Cardiac muscle cell (in vitro differentiated cells and primary cell): ENCODE results near the gene MKRN2. TPM values are rescaled to one million over a fixed set of nuclear protein-coding genes. Genes with fewer than 3 reads are reported as not detected.

Experiments
- DNase-seq, 2 donors: peaks; one replicate each; pipeline versions ENCODE4 v3.0.0 to v3.0.0-alpha.2; 2010 to 2017; ENCODE audit warnings: low read depth in 1 of 2, low spot score in 1 of 2
- H3K27ac ChIP-seq: fragments of 200-600 bp; sonication (generic); 2 replicates; pipeline ENCODE4 v1.5.1; 2016
- H3K27me3 ChIP-seq: fragments of 200-600 bp; sonication (generic); 2 replicates; pipeline ENCODE4 v1.6.0; 2016; ENCODE audit warnings: control low read depth
- H3K36me3 ChIP-seq: fragments of 200-600 bp; sonication (generic); 2 replicates; pipeline ENCODE4 v1.5.1; 2016; ENCODE audit warnings: control low read depth
- H3K4me1 ChIP-seq: fragments of 200-600 bp; sonication (generic); 2 replicates; pipeline ENCODE4 v1.8.1; 2017; ENCODE audit warnings: low read depth, mild to moderate bottlenecking, mixed run types
- H3K4me3 ChIP-seq: fragments of 200-600 bp; sonication (generic); 2 replicates; pipeline ENCODE4 v1.5.1; 2016; ENCODE audit warnings: mild to moderate bottlenecking
- H3K9me3 ChIP-seq: fragments of 200-600 bp; sonication (generic); 2 replicates; pipeline ENCODE4 v1.5.1; 2017; ENCODE audit warnings: low read depth, mild to moderate bottlenecking, control low read depth
- polyA plus RNA-seq: library from polyadenylated mRNA; unstranded; fragments of >200 nt; fragmentation: Nextera tagmentation; extraction: Ambion mirVana; gene quantifications from 2 replicates; pipeline ENCODE4 v1.2.1, GENCODE V29; 2016
- total RNA-seq: library from RNA; depleted of rRNA; stranded (reverse); fragments of >200 nt; gene quantifications from 2 replicates; pipeline ENCODE4 v1.2.3, GENCODE V29; 2016
- TF ChIP-seq, protein P1 (sequence below): IDR thresholded peaks from 2 replicates; pipeline ENCODE4 v1.5.1; 2012; ENCODE audit warnings: low read depth, mild to moderate bottlenecking, low read length

MKRN2 gene
- total and polyA plus RNA-seq, 2 experiments from 2014 or later, result 44.7 to 51.5 TPM

- no peaks in the 10 kb centered on the region for H3K9me3 ChIP-seq
- TF ChIP-seq, protein P1, sequence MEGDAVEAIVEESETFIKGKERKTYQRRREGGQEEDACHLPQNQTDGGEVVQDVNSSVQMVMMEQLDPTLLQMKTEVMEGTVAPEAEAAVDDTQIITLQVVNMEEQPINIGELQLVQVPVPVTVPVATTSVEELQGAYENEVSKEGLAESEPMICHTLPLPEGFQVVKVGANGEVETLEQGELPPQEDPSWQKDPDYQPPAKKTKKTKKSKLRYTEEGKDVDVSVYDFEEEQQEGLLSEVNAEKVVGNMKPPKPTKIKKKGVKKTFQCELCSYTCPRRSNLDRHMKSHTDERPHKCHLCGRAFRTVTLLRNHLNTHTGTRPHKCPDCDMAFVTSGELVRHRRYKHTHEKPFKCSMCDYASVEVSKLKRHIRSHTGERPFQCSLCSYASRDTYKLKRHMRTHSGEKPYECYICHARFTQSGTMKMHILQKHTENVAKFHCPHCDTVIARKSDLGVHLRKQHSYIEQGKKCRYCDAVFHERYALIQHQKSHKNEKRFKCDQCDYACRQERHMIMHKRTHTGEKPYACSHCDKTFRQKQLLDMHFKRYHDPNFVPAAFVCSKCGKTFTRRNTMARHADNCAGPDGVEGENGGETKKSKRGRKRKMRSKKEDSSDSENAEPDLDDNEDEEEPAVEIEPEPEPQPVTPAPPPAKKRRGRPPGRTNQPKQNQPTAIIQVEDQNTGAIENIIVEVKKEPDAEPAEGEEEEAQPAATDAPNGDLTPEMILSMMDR, result no peak
- no peaks in the 10 kb centered on the region for H3K27me3 ChIP-seq
- peaks cover 44% of the 10 kb centered on the region for H3K36me3 ChIP-seq
- no peak overlapping the region for H3K4me3 ChIP-seq
- H3K4me1 ChIP-seq, result peaks cover 15% of the 10 kb centered on the region
- peak overlapping the region; percentile 63 for H3K27ac ChIP-seq
- DNase-seq, result no peak
These were observed 55.8 kb downstream of the MKRN2 start for GRCh38 chr3:12612514-12613226.

DNA sequence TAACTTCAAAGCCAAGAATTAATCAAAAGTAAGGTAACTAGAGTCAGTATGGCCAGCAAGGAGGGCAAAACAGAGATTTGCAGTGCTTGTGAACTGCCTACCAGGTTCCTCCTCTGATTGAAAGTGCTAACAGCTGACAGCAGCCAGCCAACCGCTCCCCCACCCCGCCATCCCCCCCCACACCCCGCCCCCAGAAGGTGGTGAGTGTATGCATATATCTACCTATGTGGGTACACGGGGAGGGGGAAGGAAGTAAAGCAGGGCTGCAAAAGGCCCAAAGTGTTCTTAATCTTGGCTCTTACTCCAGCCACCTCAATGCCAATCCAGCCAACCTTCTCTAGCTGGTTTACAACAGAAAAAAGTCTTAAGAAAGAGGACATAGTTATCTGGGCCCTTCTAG lies 56.4 kb downstream of the MKRN2 start:
- peak overlapping the region; percentile 63 for H3K27ac ChIP-seq
- H3K27me3 ChIP-seq, result no peaks in the 10 kb centered on the region
- H3K36me3 ChIP-seq, result peaks cover 40% of the 10 kb centered on the region
- no peak overlapping the region for H3K4me3 ChIP-seq
- H3K9me3 ChIP-seq, result no peaks in the 10 kb centered on the region
- no peak for DNase-seq
- TF ChIP-seq, protein P1, result no peak
- H3K4me1 ChIP-seq, result peaks cover 15% of the 10 kb centered on the region

DNA sequence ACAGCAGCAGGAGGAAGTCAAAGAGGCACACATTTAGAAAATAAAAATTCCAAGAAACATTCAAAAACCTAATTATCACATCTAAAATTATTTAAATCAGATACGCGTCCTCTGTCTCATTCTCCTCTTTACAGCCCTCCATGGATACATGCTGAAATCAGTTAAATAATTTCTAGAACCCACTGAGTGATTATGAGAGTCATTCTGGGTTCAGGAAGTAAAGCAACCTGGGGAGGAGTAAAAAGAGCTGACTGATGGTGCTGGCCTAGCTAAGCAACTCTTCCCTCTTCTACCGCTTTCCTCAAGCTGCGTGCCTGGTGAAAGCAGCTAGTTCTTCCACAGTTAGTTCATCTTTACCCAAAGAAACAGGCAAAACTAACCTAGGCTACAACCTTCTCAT lies 58.4 kb downstream of the MKRN2 start:
- no peaks in the 10 kb centered on the region for H3K9me3 ChIP-seq
- no peak for DNase-seq
- H3K4me3 ChIP-seq, result no peak overlapping the region
- peaks cover 33% of the 10 kb centered on the region for H3K36me3 ChIP-seq
- TF ChIP-seq, protein P1, result no peak
- peaks cover 15% of the 10 kb centered on the region for H3K4me1 ChIP-seq
- peak overlapping the region; percentile 63 for H3K27ac ChIP-seq
- H3K27me3 ChIP-seq, result no peaks in the 10 kb centered on the region

DNA sequence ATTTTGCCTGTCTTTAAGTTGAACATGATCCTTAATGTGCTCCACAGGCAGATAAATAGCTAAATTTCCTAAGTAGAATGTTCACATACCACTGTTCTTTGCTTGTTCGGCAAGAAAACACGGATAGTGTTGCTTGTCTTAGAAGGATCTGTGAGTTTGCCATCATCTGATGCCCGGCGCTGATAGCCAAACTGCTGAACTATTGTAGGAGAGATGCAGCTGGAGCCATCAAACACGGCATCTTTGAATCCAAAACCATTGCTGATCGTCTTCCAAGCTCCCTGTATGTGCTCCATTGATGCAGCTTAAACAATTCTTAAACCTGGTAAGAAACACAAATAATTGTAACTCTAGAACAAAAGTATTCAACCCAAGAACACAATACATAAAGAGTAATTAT lies 61.5 kb downstream of the MKRN2 start:
- TF ChIP-seq, protein P1, result no peak
- Histone ChIP-seq H3K9me3 (no peaks in the 10 kb centered on the region), H3K4me3 (no peak overlapping the region), H3K27ac (no peak overlapping the region), H3K4me1 (peaks cover 12% of the 10 kb centered on the region), H3K36me3 (peaks cover 21% of the 10 kb centered on the region), H3K27me3 (no peaks in the 10 kb centered on the region)
- DNase-seq, result no peak

GRCh38 chr3:12620305-12620704 lies 63.4 kb downstream of the MKRN2 start:
- Histone ChIP-seq H3K4me1 (peaks cover 11% of the 10 kb centered on the region), H3K27ac (no peak overlapping the region), H3K9me3 (no peaks in the 10 kb centered on the region), H3K36me3 (peaks cover 21% of the 10 kb centered on the region), H3K4me3 (no peak overlapping the region), H3K27me3 (no peaks in the 10 kb centered on the region)
- TF ChIP-seq, protein P1, result no peak
- no peak for DNase-seq
